A549 treated with DMSO at 1 μM for 4 hours (cell line): ENCODE measurements around the gene PRDM1. TPM values are rescaled to one million over a fixed set of nuclear protein-coding genes. Genes with fewer than 3 reads are reported as not detected.

ENCODE experiments used
- total RNA-seq: library from RNA; stranded (reverse); fragments of 200-300 nt; extraction: Qiagen RNA extraction; gene quantifications from 5 replicates; pipeline ENCODE4 v1.2.3, GENCODE V29; 2022; ENCODE audit warnings: low read depth

PRDM1 gene
- 3.6 to 5.0 TPM (median 4.2 TPM) in 5 replicates for total RNA-seq

GRCh38 chr6:106085984-106086813 lies at the start of gene PRDM1:
Gene PRDM1 (plus strand): TSS chr6:106086336. CDS start chr6:106086554, 218 bp downstream.

Other genes starting within 250 kb of the PRDM1 start
- 18.3 to 27.1 TPM (median 24.5 TPM) in 5 replicates for gene ATG5, start 239.4 kb downstream of the PRDM1 start, total RNA-seq